Activated CD8-positive, alpha-beta memory T cell treated with anti-CD3 and anti-CD28 coated beads, Interleukin-2, amount 50 U/mL, for 24 hours (primary cell): Measurements from ENCODE around the gene PABPN1L.

Experiments used
- DNase-seq: peaks from one replicate; pipeline ENCODE4 v3.0.0-alpha.2; 2020; ENCODE audit errors: extremely low read depth

Gene PABPN1L

DNA sequence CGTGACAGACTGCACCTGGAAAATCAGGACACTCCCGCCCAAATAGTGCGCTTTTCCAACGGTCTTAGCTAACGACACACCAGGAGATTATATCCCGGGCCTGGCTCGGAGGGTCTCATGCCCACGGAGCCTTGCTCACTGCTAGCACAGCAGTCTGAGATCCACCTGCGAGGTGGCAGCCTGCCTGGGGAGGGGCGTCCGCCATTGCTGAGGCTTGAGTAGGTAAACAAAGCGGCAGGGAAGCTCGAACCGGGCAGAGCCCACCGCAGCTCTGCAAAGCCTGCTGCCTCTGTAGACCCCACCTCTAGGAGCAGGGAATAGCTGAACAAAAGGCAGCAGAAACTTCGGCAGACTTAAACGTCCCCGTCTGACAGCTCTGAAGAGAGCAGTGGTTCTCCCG, 14.8 kb downstream of the PABPN1L start:
- no peak for DNase-seq

DNA sequence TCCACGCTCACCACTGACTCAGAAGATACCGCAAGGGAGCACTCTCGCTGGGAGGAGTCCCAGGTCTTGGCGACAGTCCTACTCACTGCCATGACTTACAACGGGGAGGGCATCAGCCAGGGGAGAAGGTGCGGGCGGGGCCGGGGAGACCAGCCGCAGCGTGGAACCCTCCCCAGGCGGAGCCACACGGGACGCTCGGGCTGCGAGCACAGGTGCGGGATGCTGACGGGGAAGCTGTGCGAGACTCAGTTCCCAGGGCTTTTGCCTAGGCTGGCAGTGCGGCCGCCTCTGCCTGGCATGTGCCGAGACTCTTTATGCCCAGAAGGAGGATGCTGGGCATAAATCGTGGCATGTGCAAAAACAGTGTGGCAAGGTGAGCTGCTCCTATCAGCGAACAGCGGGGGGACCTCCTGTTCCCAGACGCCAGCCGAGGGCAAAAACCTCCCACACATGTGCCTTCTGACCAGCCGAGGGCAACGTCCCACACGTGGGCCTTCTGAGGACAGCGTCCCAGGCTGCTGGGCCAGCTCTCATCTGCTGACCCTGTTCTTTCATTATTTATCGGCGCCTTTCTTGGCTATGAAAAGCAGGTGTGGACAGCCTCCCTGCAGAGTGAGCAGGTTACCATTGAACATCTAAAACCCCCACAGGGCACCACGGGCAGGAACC, 15.8 kb downstream of the PABPN1L start:
- DNase-seq: no peak

DNA sequence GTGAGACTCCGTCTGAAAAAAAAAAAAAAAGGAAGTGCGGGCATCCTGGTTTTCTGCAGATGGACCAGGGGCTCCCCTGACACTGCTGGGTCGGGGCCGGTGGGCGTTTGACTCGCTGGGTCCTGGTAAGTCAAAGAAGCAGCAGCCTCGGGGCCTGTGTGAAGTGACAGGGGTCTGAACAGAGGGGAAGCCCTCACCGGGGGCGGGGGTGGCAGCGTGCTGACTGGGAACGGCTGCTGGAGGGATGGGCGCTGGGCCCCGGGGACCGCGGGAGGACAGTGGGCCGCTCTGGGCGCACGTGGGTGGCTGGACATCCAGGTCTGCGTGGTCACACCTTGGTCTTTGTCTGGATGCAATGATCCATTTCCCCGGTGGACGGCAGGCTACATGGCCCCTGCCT, 17.9 kb downstream of the PABPN1L start:
- no peak for DNase-seq

DNA sequence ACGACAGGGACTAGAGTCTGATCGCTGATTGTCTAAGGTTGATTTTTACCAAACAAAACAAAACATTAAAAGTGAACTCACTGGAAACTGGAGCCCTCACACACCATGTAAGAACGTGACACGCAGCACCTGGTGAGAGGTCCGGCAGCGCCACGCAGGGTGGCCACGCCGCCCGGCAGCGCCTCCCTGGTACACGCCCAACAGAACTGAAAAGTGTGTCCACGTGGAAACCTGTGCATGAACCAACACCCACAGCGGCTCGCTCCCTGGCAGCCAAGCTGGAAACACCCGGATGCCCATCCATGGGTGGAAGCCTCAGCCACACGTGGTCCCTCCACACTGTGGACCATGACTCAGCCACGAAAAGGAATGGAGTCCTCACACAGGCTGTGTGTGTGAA, 18.8 kb downstream of the PABPN1L start:
- DNase-seq: no peak

DNA sequence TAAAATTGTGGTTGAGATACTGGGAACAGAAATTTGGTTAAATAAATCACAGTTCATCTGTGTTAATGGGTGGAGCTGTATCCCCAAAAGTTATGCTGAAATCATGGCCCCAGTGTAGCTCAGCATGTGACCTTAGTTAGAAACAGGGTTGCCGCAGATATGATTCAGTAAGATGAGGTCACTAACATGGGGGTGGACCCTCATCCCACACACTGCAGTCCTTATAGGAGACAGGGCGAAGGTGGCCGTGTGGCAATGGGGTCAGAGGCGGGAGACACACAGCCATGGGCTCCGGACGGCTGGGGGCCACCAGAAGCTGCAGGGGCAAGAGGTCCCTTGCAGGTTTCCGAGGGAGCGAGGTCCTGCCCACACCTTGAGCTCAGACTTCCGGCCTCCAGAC, 20.4 kb downstream of the PABPN1L start:
- DNase-seq: no peak

DNA sequence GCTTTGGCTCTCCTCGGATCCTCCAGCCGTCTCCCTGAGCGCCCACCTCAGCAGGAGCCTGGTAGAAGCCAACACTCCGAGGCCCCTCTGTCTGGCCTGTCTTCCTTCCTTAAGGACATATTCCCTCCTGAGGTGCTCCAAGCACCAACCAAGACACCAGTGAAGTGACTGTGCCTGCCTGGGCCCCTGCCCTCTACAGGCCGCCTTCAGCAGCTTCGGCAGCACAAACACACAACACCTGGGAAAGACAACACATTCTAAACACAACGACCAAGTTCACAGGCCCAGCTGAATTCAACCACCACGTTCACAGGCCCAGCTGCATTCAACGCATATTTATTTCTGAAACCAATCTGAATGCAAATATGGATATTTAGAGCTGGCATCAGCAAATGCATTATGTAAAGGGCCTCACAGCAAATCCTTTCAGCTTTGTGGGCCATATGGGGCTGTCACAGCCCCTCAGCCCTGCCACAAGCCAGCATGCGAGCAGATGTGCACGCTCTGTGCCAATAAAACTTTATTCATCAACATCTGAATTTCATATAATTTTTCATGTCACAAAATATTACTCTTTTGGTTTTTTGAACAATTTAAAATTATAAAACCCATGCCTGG, 21.9 kb downstream of the PABPN1L start:
- no peak for DNase-seq

DNA sequence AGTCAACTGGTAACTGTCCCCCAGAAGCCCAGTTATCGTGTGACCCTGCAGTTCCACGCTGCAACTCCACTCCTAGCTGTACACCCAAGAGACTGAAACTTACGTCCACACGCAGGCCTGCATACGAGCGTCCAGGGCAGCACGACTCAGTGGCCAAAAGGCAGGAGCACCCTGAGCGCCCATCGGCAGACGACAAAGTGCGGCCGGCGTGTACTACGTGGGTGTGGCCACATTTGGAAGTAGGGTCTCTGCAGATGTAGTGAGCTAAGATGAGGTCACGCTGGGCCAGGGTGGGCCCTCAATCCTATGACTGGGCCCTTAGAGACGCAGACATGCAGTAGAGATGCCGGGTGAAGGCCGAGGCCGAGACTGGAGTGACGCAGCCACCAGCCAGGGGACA, 23.2 kb downstream of the PABPN1L start:
- no peak for DNase-seq

DNA sequence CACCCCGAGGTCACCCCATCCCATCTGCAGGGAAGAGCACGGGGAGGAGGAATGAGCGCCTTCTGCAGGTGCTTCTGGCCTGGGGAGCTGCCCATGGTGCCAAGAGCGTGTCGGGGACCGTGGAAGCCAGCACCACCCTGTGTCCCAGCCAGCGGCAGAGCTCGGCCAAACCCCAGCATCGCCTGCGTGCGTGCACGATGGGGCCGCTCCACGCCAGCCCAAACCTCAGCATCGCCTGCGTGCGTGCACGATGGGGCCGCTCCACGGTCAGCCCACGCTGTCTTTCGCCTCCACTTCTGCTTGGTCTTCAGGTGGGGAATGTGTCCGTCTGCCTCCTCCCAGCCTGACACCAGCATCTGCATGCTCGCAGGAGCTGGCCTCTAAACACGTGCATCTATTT, 23.7 kb downstream of the PABPN1L start:
- no peak for DNase-seq

DNA sequence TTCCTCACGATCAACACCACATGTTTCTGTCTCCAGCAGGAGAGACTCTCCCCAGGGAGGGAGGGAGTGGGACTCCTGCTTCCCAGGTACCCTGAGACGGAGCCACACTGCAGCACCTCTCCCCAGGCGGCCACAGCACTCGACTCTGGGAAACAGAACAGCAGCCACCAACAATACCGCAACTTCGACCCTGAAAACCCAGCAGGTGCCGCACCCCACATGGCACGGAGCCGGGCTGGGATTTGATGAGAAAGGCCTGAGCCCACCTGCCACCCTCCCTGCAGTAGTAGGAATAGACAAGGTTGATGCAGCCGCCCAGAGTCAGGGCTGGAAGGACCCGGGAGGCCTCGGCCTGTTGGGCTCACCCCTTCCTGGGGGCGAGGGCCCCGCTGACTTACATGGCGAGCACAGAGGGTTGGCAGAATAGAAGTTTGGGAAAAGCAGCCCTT, 24.1 kb downstream of the PABPN1L start:
- no peak for DNase-seq

DNA sequence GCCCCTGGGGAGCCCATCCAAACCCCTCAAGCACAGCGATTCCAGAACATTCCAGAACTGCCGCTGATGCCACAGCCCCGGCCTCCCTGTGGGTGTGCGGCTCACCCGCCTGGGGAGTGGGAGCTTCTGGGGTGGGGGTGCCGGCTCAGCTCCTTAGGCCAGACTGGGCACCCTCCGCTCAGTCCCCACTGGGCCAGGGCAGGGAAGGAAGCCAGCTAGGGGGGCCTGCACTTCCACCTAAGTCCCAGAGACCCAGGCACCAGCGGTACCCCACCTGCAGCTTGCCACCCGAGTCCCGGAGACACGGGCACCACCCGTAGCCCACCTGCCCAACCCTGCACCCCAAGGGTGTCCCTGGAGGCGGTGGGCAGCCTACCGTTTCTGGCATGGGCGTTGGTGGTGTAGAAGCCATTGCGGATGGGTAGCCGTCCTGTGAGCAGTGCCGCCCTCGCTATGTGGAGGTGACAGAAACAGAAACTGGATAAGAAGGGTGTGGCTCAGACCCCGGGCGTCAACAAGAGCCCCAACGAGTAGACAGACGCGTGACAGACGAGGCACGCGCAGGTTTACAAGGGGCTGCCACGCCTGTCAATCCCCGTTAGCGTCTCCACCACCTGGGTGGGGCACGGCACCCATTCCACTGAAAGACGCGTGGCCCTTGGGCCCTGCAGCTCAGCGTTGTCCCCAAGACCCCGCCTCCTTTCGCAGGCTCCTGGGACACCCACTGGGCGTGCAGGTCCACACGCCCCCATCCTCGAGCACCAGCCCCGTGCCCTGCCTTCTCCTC, 24.7 kb downstream of the PABPN1L start:
- DNase-seq: no peak

DNA sequence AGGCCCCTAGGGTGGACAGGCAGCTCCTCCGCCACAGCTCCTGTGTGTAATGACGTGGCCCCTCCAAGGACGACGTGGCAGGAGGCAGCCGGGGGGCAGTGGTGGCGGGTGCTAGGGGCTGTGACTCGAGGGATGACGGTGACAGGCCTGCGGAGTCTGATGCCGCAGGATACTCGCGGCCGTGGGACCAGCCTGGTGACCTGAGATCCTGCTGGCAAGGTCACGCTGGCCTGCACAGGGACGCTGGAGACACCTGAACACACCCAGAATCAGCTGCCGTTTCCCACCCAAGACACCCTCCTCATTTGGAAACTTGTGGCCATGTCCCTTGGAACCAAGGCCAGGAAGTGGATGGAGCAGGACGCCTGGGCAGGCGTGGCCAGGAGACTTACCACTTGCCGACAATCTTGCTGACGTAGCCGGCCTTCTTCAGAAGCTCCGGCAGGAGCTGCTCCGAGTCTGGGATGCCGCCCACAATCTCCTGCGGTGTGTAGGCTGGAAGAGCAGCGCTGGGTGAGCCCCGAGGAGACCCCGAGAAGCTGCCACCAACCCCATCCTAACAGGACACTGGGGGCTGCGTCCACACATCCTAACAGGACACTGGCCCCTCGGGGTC, 25.8 kb downstream of the PABPN1L start:
- no peak for DNase-seq

DNA sequence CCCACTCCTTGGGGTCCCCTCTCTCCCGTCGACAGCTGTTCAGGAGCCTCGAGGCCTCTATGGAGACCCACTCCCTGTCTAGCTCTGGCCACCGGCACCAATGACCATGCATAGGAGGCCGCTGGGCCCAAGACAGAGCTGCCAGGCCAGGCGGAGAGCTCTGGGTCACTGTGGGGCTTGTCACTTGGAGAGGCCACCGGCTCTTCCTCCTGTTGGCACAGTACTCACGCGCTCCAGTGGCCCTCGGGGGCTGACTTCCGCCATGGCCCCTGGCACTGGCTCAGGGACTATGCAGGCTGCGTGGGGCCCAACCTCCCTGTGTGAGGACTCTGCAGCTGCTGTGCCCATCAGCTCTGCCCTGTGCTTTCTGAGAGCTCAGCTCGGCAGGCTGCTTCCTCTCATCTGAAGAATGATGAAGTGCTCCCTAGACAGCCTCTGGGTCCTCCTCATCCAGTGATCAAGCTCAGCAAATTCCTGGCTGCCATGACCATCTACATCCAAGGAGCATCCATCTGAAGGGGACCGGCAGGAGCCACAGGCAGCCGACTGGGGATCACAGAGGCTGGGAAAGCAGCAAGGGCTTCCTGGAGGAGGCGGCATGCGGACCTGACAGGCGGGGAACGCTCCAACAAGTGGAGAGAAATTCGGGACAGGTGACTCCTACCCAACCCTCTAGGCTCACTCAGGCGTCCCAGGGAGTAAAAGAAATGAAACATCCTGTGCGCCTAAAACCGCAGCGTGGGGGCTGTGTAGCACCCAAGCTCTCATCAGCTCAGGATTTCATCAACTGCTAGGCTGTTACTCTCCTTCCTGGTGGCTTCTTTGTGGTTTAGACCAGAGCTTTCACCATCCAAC, 26.5 kb downstream of the PABPN1L start:
- no peak for DNase-seq

DNA sequence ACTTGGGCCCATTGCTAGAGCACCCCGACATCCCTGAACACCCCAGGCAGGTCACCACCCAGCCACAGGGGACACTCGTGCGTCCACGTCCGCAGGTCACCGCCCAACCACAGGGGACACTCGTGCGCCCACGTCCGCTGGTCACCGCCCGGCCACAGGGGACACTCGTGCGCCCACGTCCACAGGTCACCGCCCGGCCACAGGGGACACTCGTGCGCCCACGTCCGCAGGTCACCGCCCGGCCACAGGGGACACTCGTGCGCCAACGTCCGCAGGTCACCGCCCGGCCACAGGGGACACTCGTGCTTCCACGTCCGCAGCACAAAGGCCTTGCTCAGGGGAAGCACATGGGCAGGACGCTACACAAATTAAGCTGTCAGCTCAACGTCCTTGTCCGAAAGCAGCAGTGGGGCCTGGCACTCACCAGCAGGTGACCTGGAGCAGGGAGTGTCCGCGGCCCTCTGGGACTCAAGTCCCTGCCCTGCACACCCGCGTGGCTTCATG, 27.4 kb downstream of the PABPN1L start:
- DNase-seq: no peak

DNA sequence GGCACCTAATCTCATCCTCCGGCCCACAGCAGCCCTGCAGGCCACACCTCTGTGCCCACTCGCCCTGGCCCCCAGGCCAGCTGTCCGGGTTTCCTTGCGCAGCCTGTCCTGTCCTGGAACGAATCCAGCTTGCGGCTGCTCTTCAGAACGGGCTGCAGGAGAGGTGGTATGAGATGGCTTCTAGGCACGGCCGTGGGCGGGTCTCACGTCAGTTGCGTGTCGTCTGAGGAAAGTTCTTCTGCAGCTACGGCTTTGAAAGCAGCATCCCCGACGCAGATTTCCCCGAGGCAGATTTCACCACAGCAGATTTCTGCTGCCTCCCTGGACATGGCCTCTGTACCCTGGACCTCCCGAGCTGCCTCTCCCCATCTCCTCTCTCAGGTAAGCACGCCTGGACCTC, 27.9 kb downstream of the PABPN1L start:
- no peak for DNase-seq

DNA sequence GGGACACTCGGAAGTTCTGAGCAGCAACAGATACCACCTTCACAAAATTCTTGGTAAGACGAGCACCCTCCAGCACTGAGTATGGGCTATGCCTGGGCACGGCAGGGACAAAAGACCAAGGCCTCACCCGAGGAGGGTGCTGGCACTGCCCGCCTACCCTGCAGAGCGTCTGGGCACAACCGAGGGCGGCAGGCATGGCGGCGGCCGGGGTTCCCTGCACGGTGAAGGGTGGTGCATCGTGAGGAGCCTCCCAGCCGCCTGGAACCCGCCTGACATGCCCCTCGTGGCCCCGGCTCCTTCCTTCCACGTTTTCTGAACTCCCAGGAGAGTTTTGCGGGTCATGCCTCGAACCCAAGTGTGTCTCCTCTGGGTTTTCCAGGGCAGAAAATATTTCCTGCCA, 28.7 kb downstream of the PABPN1L start:
- DNase-seq: no peak

DNA sequence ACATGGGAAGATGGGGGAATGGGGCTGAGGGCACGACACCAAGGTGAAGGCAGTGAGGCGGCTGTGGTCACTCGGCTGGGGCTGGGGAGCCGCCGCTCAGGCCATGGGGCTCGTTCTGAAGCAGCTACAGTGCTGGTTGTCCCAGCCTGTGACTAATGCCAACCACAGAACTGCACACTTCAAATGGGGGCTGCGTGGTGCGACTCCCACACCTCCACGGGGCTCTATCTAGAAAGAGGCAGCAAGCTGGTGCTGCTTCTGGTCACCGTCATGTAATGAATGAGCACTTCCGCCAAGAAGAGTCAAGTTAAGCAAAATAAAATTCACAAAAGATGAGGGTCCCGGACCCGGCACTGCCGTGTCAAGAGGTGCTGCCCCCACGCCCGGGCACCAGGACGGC, 29.7 kb downstream of the PABPN1L start:
- no peak for DNase-seq

DNA sequence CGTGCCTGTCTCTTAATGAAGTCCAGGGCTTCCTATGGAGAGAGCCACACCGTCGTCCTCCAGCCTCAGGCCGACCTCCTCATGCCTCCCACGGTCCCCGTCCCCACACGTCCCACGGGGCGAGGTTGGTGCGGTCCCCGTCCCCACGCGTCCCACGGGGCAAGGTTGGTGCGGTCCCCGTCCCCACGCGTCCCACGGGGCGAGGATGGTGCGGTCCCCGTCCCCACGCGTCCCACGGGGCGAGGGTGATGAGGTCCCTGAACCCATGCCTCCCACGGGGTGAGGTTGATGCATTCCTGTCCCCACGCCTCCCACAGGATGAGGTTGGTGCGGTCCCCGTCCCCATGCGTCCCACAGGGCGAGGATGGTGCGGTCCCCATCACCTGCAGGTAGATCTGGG, 30.6 kb downstream of the PABPN1L start:
- DNase-seq: no peak

DNA sequence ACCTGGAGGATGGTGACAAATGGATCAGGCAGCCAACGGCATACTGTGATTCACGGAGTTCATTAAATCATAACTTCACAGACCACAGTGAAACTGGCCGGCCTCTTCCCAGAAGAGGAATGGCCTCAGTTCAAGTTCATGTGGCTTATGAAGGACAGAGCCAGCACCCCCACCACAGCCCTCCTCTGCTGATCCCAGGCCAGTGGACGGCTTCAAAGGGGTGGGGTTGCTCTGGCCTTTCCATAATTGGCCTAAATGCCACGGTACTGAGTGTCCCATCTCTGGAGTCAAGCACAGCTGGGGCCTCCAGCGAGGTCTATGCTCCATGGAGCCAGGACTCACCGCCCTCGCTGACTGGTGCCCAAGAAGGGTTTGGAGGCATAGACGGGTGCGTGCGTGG, 31.1 kb downstream of the PABPN1L start:
- DNase-seq: no peak

DNA sequence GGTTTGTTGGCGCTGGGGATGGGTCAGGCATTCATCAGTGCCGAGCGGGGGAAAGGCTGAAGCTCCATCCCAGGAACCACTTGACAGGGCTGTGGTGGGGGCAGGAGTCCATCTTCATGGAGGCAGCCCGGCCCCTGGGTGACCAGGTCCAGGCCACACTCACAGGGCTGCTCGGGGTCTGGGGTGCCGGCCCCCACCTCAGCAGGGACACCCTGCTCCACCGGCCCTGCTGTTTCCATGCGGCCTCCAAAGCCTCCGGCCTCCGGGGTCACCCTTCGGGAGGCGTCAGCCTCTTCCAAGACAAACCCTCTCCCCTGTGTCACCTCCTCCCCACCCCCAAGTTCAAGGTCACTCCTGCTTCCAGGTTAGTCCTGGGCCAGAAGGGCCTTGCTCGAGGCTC, 31.8 kb downstream of the PABPN1L start:
- DNase-seq: no peak

DNA sequence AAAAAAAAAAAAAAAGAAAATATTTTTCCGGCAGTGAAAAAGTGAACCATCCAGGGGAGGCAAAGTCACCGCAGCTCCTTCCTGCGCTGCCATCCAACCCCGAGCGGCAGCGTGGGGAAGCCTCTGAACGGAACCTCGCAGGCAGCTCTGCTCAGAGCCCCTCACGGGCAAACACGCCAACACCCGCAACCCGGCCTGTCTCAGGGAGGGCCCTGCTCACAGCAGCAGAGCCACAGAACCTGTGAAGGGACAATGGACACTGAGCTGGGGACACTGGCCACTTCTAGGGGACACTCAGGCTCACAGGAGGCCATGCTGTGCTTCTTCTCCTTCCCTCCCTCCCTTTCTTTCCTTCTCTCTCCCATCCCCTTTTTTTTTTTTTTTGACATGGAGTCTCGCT, 33.4 kb downstream of the PABPN1L start:
- no peak for DNase-seq

DNA sequence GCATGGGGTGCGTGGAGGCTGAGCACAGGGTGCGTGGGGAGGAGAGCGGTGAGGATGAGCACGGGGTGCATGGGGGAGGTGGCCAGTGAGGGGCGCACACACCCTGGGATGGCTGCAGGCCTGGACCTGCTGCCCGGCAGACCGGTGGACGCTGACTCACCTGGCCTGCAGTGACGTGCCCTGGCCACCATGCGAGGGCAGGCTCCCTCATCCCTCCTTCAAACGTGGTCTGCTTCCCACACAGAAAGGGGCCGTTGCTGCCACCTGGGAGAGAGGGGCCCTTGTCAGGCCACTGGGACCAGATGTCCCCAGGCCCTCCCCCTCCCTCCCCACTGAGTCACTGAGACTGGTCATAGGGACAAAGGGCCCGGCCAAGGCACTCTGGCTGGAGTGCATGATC, 34.6 kb downstream of the PABPN1L start:
- no peak for DNase-seq

DNA sequence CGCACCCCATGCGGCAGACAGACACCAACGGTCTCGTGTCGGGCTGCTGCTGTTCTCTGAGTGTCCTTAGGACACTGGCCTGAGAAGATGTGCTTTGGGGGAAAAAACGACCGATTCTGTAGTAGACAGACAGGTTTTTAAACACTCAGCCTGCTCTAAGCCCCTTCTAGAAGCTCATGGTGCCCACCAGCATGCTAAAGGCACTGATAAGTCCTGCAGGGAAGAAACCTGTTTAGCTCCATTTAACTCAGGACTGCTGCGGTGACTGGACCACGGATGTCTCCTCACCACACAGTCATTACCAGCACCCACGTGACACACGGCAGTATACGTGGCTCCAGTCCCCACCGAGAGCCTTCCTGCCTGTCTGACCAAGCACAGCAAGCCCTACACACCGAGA, 35.7 kb downstream of the PABPN1L start:
- DNase-seq: no peak
